Stimulated activated CD8-positive, alpha-beta memory T cell treated with anti-CD3 and anti-CD28 coated beads, Interleukin-15, amount 100 ng/mL, for 24 hours (primary cell): ENCODE measurements around the gene CPT1A.

Experiments
- DNase-seq: peaks from one replicate; pipeline ENCODE4 v3.0.0-alpha.2; 2020; ENCODE audit warnings: low read depth

Gene CPT1A

GRCh38 chr11:68756171-68756766 is 85.4 kb downstream of the CPT1A start:
- DNase-seq: no peak

GRCh38 chr11:68753300-68753699 is 88.4 kb downstream of the CPT1A start:
- DNase-seq: no peak

GRCh38 chr11:68751331-68751856 is 90.3 kb downstream of the CPT1A start, which contains the start of gene TESMIN:
TSS of gene TESMIN (minus strand) at chr11:68751520. CDS start at chr11:68750660, 860 bp downstream.
- peak; percentile 93 for DNase-seq

GRCh38 chr11:68751004-68751325 is 90.8 kb downstream of the CPT1A start:
- no peak for DNase-seq

GRCh38 chr11:68750195-68751003 is 91.3 kb downstream of the CPT1A start:
- DNase-seq: no peak

- DNase-seq: no peak
Observed at GRCh38 chr11:68749229-68750123, 92.2 kb downstream of the CPT1A start.

GRCh38 chr11:68748061-68748460 is 93.7 kb downstream of the CPT1A start:
- DNase-seq: no peak

- DNase-seq: no peak
Observed at GRCh38 chr11:68743539-68743938, 98.2 kb downstream of the CPT1A start.

GRCh38 chr11:68741463-68741862 is 100.3 kb downstream of the CPT1A start:
- DNase-seq: no peak

- DNase-seq: no peak
Observed at GRCh38 chr11:68735646-68736045, 106.1 kb downstream of the CPT1A start.

GRCh38 chr11:68735125-68735524 is 106.6 kb downstream of the CPT1A start:
- no peak for DNase-seq

- no peak for DNase-seq
Observed at GRCh38 chr11:68734111-68734510, 107.6 kb downstream of the CPT1A start.

- DNase-seq: no peak
Observed at GRCh38 chr11:68727783-68728182, 113.9 kb downstream of the CPT1A start.

GRCh38 chr11:68724293-68724692 is 117.4 kb downstream of the CPT1A start:
- no peak for DNase-seq

GRCh38 chr11:68722143-68722542 is 119.6 kb downstream of the CPT1A start:
- DNase-seq: no peak

GRCh38 chr11:68721075-68721474 is 120.6 kb downstream of the CPT1A start:
- DNase-seq: no peak

GRCh38 chr11:68715456-68716122 is 126.1 kb downstream of the CPT1A start:
- no peak for DNase-seq

- no peak for DNase-seq
Observed at GRCh38 chr11:68714060-68714856, 127.5 kb downstream of the CPT1A start.

- no peak for DNase-seq
Observed at GRCh38 chr11:68711114-68711513, 130.6 kb downstream of the CPT1A start.

- DNase-seq: no peak
Observed at GRCh38 chr11:68710409-68710808, 131.3 kb downstream of the CPT1A start.

GRCh38 chr11:68709062-68709461 is 132.7 kb downstream of the CPT1A start:
- no peak for DNase-seq
